H9 (cell line): Measurements from ENCODE around the gene KIFC3. TPM values are rescaled to one million over a fixed set of nuclear protein-coding genes. Genes with fewer than 3 reads are reported as not detected.
"Not testable (repeated sequence)": the region's sequence is repeated elsewhere in the genome, so short reads cannot be mapped to it uniquely, and the experiment has no call there.

ENCODE experiments used
- DNase-seq: peaks from one replicate; pipeline ENCODE4 v3.0.0-alpha.2; 2017
- H2AFZ ChIP-seq: one replicate; pipeline ENCODE4 v1.6.1; 2013; ENCODE audit warnings: mild to moderate bottlenecking, low read length, control low read depth, moderate library complexity
- H2AK5ac ChIP-seq: 2 replicates; pipeline ENCODE4 v1.6.1; 2013; ENCODE audit warnings: low read length, control low read depth, mixed read lengths; ENCODE audit not compliant: insufficient read length
- H2BK120ac ChIP-seq: one replicate; pipeline ENCODE4 v1.6.1; 2013; ENCODE audit warnings: low read depth, mild to moderate bottlenecking, low read length, control low read depth, inconsistent platforms; ENCODE audit not compliant: poor library complexity, severe bottlenecking
- H2BK12ac ChIP-seq: 2 replicates; pipeline ENCODE4 v1.6.1; 2013; ENCODE audit warnings: low read length, control low read depth, mixed read lengths, low read depth; ENCODE audit not compliant: insufficient read length
- H2BK15ac ChIP-seq: 2 replicates; pipeline ENCODE4 v1.6.1; 2013; ENCODE audit warnings: low read depth, low read length, control low read depth
- H2BK20ac ChIP-seq: one replicate; pipeline ENCODE4 v1.6.1; 2013; ENCODE audit warnings: low read depth, mild to moderate bottlenecking, low read length, control low read depth, inconsistent platforms; ENCODE audit not compliant: poor library complexity, severe bottlenecking
- H2BK5ac ChIP-seq: 2 replicates; pipeline ENCODE4 v1.6.1; 2013; ENCODE audit warnings: low read length, control low read depth, mixed read lengths; ENCODE audit not compliant: insufficient read length
- H3K14ac ChIP-seq: 2 replicates; pipeline ENCODE4 v1.6.1; 2013; ENCODE audit warnings: low read length, control low read depth; ENCODE audit not compliant: insufficient read depth
- H3K18ac ChIP-seq: 2 replicates; pipeline ENCODE4 v1.6.1; 2013; ENCODE audit warnings: low read depth, mild to moderate bottlenecking, mixed read lengths, low read length, control low read depth; ENCODE audit not compliant: insufficient read length
- H3K23ac ChIP-seq: 2 replicates; pipeline ENCODE4 v1.6.1; 2013; ENCODE audit warnings: low read length, control low read depth, mixed read lengths, low read depth; ENCODE audit not compliant: insufficient read length
- H3K23me2 ChIP-seq: 2 replicates; pipeline ENCODE4 v1.6.1; 2013; ENCODE audit warnings: low read depth, mild to moderate bottlenecking, mixed read lengths, low read length, control low read depth; ENCODE audit not compliant: insufficient read length, poor library complexity, severe bottlenecking
- H3K27ac ChIP-seq: 2 replicates; pipeline ENCODE4 v1.5.1; 2013; ENCODE audit warnings: low read length, control low read depth, mixed read lengths, low read depth; ENCODE audit not compliant: insufficient read length
- H3K27me3 ChIP-seq: 2 replicates; pipeline ENCODE4 v1.6.1; 2013; ENCODE audit warnings: low read length, control low read depth, inconsistent platforms; ENCODE audit not compliant: insufficient read depth
- H3K4ac ChIP-seq: 2 replicates; pipeline ENCODE4 v1.6.1; 2013; ENCODE audit warnings: low read depth, mild to moderate bottlenecking, control low read depth, inconsistent platforms, low read length, moderate library complexity
- H3K4me1 ChIP-seq: 2 replicates; pipeline ENCODE4 v1.6.1; 2013; ENCODE audit warnings: low read length, control low read depth, inconsistent platforms; ENCODE audit not compliant: insufficient read depth
- H3K4me2 ChIP-seq: 2 replicates; pipeline ENCODE4 v1.6.1; 2013; ENCODE audit warnings: low read length, control low read depth, mixed read lengths; ENCODE audit not compliant: insufficient read length, insufficient read depth
- H3K56ac ChIP-seq: 2 replicates; pipeline ENCODE4 v1.6.1; 2013; ENCODE audit warnings: low read depth, mild to moderate bottlenecking, mixed read lengths, low read length, control low read depth; ENCODE audit not compliant: insufficient read length
- H3K79me1 ChIP-seq: 2 replicates; pipeline ENCODE4 v1.6.1; 2013; ENCODE audit warnings: low read depth, mild to moderate bottlenecking, moderate library complexity, low read length, control low read depth, inconsistent platforms; ENCODE audit not compliant: insufficient read depth, poor library complexity, severe bottlenecking
- H3K79me2 ChIP-seq: 2 replicates; pipeline ENCODE4 v1.6.1; 2013; ENCODE audit warnings: low read length, control low read depth, inconsistent platforms; ENCODE audit not compliant: insufficient read depth
- H3K9ac ChIP-seq: 2 replicates; pipeline ENCODE4 v1.6.1; 2013; ENCODE audit warnings: low read length, control low read depth, mixed read lengths; ENCODE audit not compliant: insufficient read length; ENCODE audit errors: extremely low read depth
- H3K9me3 ChIP-seq: one replicate; pipeline ENCODE4 v1.6.1; 2013; ENCODE audit warnings: low read depth, low read length, inconsistent platforms; ENCODE audit not compliant: control insufficient read depth
- H3T11ph ChIP-seq: one replicate; pipeline ENCODE4 v1.6.1; 2013; ENCODE audit warnings: mild to moderate bottlenecking, low read length, control low read depth, inconsistent platforms
- H4K20me1 ChIP-seq: one replicate; pipeline ENCODE4 v1.6.1; 2013; ENCODE audit not compliant: control insufficient read depth, insufficient read length, insufficient read depth
- H4K5ac ChIP-seq: 2 replicates; pipeline ENCODE4 v1.6.1; 2013; ENCODE audit warnings: low read depth, mild to moderate bottlenecking, mixed read lengths, low read length, control low read depth; ENCODE audit not compliant: insufficient read length
- H4K8ac ChIP-seq: replicated peaks from 2 replicates; pipeline ENCODE4 v1.6.1; 2013; ENCODE audit warnings: low read length, control low read depth, mixed read lengths, low read depth; ENCODE audit not compliant: insufficient read length
- H4K91ac ChIP-seq: 2 replicates; pipeline ENCODE4 v1.6.1; 2013; ENCODE audit warnings: low read depth, mild to moderate bottlenecking, moderate library complexity, mixed read lengths, low read length, control low read depth; ENCODE audit not compliant: insufficient read length
- H3K27ac Mint-ChIP-seq, 3 experiments: 2 replicates in 2 of 3; 3 replicates in 1 of 3; pipeline ENCODE4 v1.8.0; 2020 to 2021; ENCODE audit warnings: mixed read lengths in 3 of 3, mild to moderate bottlenecking in 1 of 3, moderate library complexity in 1 of 3
- H3K27me3 Mint-ChIP-seq: 2 replicates; pipeline ENCODE4 v1.8.0; 2021; ENCODE audit warnings: low read depth, mild to moderate bottlenecking, moderate library complexity, mixed read lengths
- H3K36me3 Mint-ChIP-seq, 3 experiments: 2 replicates in 2 of 3; 3 replicates in 1 of 3; pipeline ENCODE4 v1.8.0; 2020 to 2021; ENCODE audit warnings: low read depth in 3 of 3, mixed read lengths in 3 of 3; ENCODE audit not compliant: insufficient read depth in 1 of 3
- H3K4me1 Mint-ChIP-seq, 2 experiments: 2 replicates each; pipeline ENCODE4 v1.8.0; 2020; ENCODE audit warnings: mixed read lengths in 2 of 2
- H3K4me3 Mint-ChIP-seq, 2 experiments: 2 replicates in 1 of 2; 3 replicates in 1 of 2; pipeline ENCODE4 v1.8.0; 2020 to 2021; ENCODE audit warnings: mild to moderate bottlenecking in 2 of 2, mixed read lengths in 2 of 2, moderate library complexity in 1 of 2
- H3K9me3 Mint-ChIP-seq, 2 experiments: 2 replicates in 1 of 2; 3 replicates in 1 of 2; pipeline ENCODE4 v1.8.0; 2020; ENCODE audit warnings: mild to moderate bottlenecking in 2 of 2, mixed read lengths in 2 of 2, moderate library complexity in 1 of 2
- WGBS: extraction: QIAGEN DNeasy Blood & Tissue Kit; methylation state at CpG from one replicate; pipeline ENCODE4 v1.1.7; 2013; ENCODE audit warnings: missing lambda C conversion rate, low lambda C conversion rate, mixed read lengths; ENCODE audit not compliant: insufficient read length; ENCODE audit errors: extremely low coverage; 5-methylcytosine and 5-hydroxymethylcytosine counted together
- total RNA-seq: library from RNA; stranded (reverse); gene quantifications from 2 replicates; pipeline ENCODE4 v1.2.1, GENCODE V29; 2021
- TF ChIP-seq, protein P1 (sequence below): fragments of 200-600 bp; sonication (generic); conservative IDR thresholded peaks from 3 replicates; pipeline ENCODE4 v1.8.0; 2021; ENCODE audit warnings: antibody characterized with exemption, mild to moderate bottlenecking

Gene KIFC3
- total RNA-seq, 1 experiment from 2014 or later: 5.0 TPM

GRCh38 chr16:57797216-57797525 is 5.1 kb downstream of the KIFC3 start:
- H4K5ac ChIP-seq: no peak overlapping the region
- Mint-ChIP-seq H3K27ac (peak overlapping the region in 1 of 3 experiments; percentile 27; a peak in 1 of 7 replicates), H3K4me1 (peaks cover 29 to 41% of the 10 kb centered on the region in 2 experiments), H3K4me3 (no peak overlapping the region), H3K36me3 (no peaks in the 10 kb centered on the region), H3K9me3 (no peaks in the 10 kb centered on the region; a peak in 1 of 5 replicates), H3K27me3 (peaks cover 40% of the 10 kb centered on the region)
- no peak overlapping the region for H4K8ac ChIP-seq
- no peaks in the 10 kb centered on the region for H3K9me3 ChIP-seq
- TF ChIP-seq, protein P1, sequence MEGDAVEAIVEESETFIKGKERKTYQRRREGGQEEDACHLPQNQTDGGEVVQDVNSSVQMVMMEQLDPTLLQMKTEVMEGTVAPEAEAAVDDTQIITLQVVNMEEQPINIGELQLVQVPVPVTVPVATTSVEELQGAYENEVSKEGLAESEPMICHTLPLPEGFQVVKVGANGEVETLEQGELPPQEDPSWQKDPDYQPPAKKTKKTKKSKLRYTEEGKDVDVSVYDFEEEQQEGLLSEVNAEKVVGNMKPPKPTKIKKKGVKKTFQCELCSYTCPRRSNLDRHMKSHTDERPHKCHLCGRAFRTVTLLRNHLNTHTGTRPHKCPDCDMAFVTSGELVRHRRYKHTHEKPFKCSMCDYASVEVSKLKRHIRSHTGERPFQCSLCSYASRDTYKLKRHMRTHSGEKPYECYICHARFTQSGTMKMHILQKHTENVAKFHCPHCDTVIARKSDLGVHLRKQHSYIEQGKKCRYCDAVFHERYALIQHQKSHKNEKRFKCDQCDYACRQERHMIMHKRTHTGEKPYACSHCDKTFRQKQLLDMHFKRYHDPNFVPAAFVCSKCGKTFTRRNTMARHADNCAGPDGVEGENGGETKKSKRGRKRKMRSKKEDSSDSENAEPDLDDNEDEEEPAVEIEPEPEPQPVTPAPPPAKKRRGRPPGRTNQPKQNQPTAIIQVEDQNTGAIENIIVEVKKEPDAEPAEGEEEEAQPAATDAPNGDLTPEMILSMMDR: no peak
- H3K4me2 ChIP-seq: no peak overlapping the region
- H3K27me3 ChIP-seq: no peaks in the 10 kb centered on the region; the same call in 1 of the 2 replicates
- no CpG with 5 or more reads among the region's 13 CpGs for WGBS
- H3K79me1 ChIP-seq: no peaks in the 10 kb centered on the region
- H3T11ph ChIP-seq: no peak overlapping the region
- H2AK5ac ChIP-seq: no peak overlapping the region
- H2BK5ac ChIP-seq: no peak overlapping the region
- no peak overlapping the region for H3K18ac ChIP-seq
- no peaks in the 10 kb centered on the region for H3K79me2 ChIP-seq
- H2BK15ac ChIP-seq: no peak overlapping the region
- DNase-seq: no peak
- no peak overlapping the region for H3K4ac ChIP-seq
- no peak overlapping the region for H3K56ac ChIP-seq
- H2BK120ac ChIP-seq: no peak overlapping the region
- no peak overlapping the region for H2AFZ ChIP-seq
- no peak overlapping the region for H3K23ac ChIP-seq
- peaks cover 9% of the 10 kb centered on the region; the same call in 1 of the 2 replicates for H3K4me1 ChIP-seq
- H3K14ac ChIP-seq: no peak overlapping the region
- no peak overlapping the region for H3K9ac ChIP-seq
- H3K27ac ChIP-seq: no peak overlapping the region
- H3K23me2 ChIP-seq: no peaks in the 10 kb centered on the region
- no peaks in the 10 kb centered on the region for H4K20me1 ChIP-seq
- no peak overlapping the region for H2BK12ac ChIP-seq
- H2BK20ac ChIP-seq: no peak overlapping the region
- no peak overlapping the region for H4K91ac ChIP-seq

GRCh38 chr16:57796014-57796413 is 6.3 kb downstream of the KIFC3 start:
- not testable (repeated sequence) for H4K8ac ChIP-seq, H4K91ac ChIP-seq, H3K14ac ChIP-seq, H3K79me2 ChIP-seq, H3K36me3 Mint-ChIP-seq, H3T11ph ChIP-seq, H2BK12ac ChIP-seq, H3K27me3 ChIP-seq, DNase-seq, H2BK20ac ChIP-seq, H2AK5ac ChIP-seq, H2BK15ac ChIP-seq, H3K9me3 ChIP-seq, H3K27ac Mint-ChIP-seq, H2BK5ac ChIP-seq, H3K4ac ChIP-seq, H2BK120ac ChIP-seq, H3K4me1 ChIP-seq, H3K9ac ChIP-seq, H3K18ac ChIP-seq, H3K9me3 Mint-ChIP-seq, H4K5ac ChIP-seq, H3K79me1 ChIP-seq, H3K56ac ChIP-seq, H4K20me1 ChIP-seq, H3K4me2 ChIP-seq, H3K4me3 Mint-ChIP-seq, H3K27ac ChIP-seq, H2AFZ ChIP-seq, H3K23me2 ChIP-seq, H3K23ac ChIP-seq
- H3K27me3 Mint-ChIP-seq: peaks cover 33% of the 10 kb centered on the region
- WGBS: no CpG with 5 or more reads among the region's 5 CpGs
- peaks cover 22 to 33% of the 10 kb centered on the region in 2 experiments for H3K4me1 Mint-ChIP-seq
